22Rv1 (cell line): ENCODE results near the gene FHOD3.

ENCODE experiments used
- ZFX ChIP-seq: fragments of 450-650 bp; IDR thresholded peaks from 2 replicates; pipeline ENCODE4 v1.6.1; 2017; ENCODE audit warnings: antibody characterized with exemption, borderline replicate concordance
- TF ChIP-seq, protein P1 (sequence below): fragments of 450-650 bp; IDR thresholded peaks from 2 replicates; pipeline ENCODE4 v1.5.1; 2017; ENCODE audit warnings: mild to moderate bottlenecking

DNA sequence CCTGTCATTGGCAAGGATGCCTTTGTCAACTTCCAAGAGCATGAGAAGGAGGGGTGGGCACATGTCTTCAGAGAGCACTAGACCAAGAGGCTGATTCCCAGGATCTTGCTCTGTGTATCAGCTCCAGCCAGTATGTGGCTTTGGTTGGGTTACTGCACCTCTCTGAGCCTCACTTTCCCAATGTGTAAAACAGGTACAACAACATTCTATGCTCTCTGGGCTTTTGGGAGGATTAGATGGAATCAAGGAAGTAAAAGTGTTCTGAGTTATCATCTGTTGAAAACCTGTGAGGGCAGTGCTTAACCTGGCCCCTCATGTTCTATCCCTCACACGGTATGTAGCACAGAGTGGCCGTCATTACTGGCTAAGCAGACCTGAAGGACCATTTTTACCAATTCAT, 103.9 kb downstream of the FHOD3 start:
- TF ChIP-seq, protein P1, sequence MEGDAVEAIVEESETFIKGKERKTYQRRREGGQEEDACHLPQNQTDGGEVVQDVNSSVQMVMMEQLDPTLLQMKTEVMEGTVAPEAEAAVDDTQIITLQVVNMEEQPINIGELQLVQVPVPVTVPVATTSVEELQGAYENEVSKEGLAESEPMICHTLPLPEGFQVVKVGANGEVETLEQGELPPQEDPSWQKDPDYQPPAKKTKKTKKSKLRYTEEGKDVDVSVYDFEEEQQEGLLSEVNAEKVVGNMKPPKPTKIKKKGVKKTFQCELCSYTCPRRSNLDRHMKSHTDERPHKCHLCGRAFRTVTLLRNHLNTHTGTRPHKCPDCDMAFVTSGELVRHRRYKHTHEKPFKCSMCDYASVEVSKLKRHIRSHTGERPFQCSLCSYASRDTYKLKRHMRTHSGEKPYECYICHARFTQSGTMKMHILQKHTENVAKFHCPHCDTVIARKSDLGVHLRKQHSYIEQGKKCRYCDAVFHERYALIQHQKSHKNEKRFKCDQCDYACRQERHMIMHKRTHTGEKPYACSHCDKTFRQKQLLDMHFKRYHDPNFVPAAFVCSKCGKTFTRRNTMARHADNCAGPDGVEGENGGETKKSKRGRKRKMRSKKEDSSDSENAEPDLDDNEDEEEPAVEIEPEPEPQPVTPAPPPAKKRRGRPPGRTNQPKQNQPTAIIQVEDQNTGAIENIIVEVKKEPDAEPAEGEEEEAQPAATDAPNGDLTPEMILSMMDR, result no peak
- no peak for TF ChIP-seq ZFX
